Measurements from ENCODE around the gene ZNG1A. TPM values are rescaled to one million over a fixed set of nuclear protein-coding genes. Genes with fewer than 3 reads are reported as not detected.
A peak's percentile ranks its signal among the peaks of the same experiment; 100 is the strongest.
"Not testable (repeated sequence)": the region's sequence is repeated elsewhere in the genome, so short reads cannot be mapped to it uniquely, and the experiment has no call there.

Gene ZNG1A
- total RNA-seq, 4 donors from 2014 or later: 27.4 to 48.7 (median 33.0) TPM

GRCh38 chr9:206481-206880, 27.6 kb upstream of the ZNG1A start:
- WGBS: 46% methylated on average over 1 of the region's 1 CpG
- H3K4me1 ChIP-seq: peaks cover under 1% of the 10 kb centered on the region
- H3K27ac ChIP-seq: no peak overlapping the region
- no peaks in the 10 kb centered on the region for H3K27me3 ChIP-seq
- TF ChIP-seq POLR2AphosphoS5 (IDR thresholded peaks at IDR 0.05) (no peak), POLR2A (IDR thresholded peaks at IDR 0.05) (no peak), EP300 (IDR thresholded peaks at IDR 0.05) (no peak)
- TF ChIP-seq, protein P1, sequence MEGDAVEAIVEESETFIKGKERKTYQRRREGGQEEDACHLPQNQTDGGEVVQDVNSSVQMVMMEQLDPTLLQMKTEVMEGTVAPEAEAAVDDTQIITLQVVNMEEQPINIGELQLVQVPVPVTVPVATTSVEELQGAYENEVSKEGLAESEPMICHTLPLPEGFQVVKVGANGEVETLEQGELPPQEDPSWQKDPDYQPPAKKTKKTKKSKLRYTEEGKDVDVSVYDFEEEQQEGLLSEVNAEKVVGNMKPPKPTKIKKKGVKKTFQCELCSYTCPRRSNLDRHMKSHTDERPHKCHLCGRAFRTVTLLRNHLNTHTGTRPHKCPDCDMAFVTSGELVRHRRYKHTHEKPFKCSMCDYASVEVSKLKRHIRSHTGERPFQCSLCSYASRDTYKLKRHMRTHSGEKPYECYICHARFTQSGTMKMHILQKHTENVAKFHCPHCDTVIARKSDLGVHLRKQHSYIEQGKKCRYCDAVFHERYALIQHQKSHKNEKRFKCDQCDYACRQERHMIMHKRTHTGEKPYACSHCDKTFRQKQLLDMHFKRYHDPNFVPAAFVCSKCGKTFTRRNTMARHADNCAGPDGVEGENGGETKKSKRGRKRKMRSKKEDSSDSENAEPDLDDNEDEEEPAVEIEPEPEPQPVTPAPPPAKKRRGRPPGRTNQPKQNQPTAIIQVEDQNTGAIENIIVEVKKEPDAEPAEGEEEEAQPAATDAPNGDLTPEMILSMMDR (IDR thresholded peaks at IDR 0.05): no peak
- no peaks in the 10 kb centered on the region for H3K36me3 ChIP-seq
- no peaks in the 10 kb centered on the region for H3K9me3 ChIP-seq
- DNase-seq (ENCODE audit: low spot score in 2 of 2): no peak
- H3K4me3 ChIP-seq: no peak overlapping the region

- not testable (repeated sequence) for H3K4me3 ChIP-seq; DNase-seq (ENCODE audit: low spot score in 2 of 2); H3K27ac ChIP-seq; H3K27me3 ChIP-seq; H3K9me3 ChIP-seq; H3K36me3 ChIP-seq; H3K4me1 ChIP-seq
- WGBS: 20% methylated on average over 1 of the region's 1 CpG
These were observed 20.7 kb upstream of the ZNG1A start for GRCh38 chr9:199601-200000.

DNA sequence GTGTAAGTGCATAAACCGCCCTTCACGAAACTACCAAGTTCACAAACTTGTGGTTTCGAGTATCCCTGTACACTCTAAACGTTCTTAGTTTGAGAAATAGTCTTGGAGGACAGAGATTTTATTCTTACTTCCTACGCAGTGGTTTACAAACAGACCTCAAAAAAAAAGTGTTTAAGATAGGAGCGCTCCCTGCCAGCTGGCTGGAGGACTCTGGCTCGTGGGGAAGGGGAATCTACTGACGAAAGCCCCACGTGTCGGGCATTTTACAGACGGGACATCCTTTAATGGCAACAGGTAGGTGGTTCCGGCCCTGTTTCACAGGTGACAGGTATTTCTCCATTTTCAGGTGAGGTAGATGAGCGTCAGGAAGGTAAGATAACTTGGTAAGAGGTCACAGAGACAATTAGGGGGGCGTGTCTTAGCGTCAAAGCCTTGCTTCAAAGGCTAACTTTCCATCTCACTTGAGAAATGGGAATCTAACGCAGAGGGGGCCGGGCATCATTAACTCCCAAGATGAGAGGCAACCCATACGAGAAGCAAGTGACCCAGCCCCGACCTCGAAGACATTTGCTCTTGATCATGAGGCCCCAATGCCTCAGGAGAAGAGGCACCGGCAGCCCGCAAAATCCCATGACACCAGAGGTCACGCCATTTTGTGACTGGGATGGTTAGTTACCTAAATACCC, 573 bp downstream of the ZNG1A start:
- Histone ChIP-seq H3K4me3 (peak overlapping the region; percentile 47), H3K27ac (peak overlapping the region; percentile 51)
- H3K27me3 ChIP-seq; H3K9me3 ChIP-seq; H3K36me3 ChIP-seq; H3K4me1 ChIP-seq; DNase-seq (ENCODE audit: low spot score in 2 of 2): not testable (repeated sequence)
- 9% methylated on average over 9 of the region's 23 CpGs for WGBS

GRCh38 chr9:169757-170156, 9.1 kb downstream of the ZNG1A start:
- H3K36me3 ChIP-seq; H3K4me3 ChIP-seq; DNase-seq (ENCODE audit: low spot score in 2 of 2); H3K27ac ChIP-seq; H3K4me1 ChIP-seq; H3K27me3 ChIP-seq; H3K9me3 ChIP-seq: not testable (repeated sequence)
- WGBS: no CpG with 5 or more reads among the region's 3 CpGs

- WGBS: 50% methylated on average over 1 of the region's 1 CpG
- not testable (repeated sequence) for H3K27ac ChIP-seq; H3K4me1 ChIP-seq; DNase-seq (ENCODE audit: low spot score in 2 of 2); H3K9me3 ChIP-seq; H3K27me3 ChIP-seq; H3K4me3 ChIP-seq; H3K36me3 ChIP-seq
These were observed 19.0 kb downstream of the ZNG1A start for GRCh38 chr9:159871-160270.

- not testable (repeated sequence) for H3K27me3 ChIP-seq; DNase-seq (ENCODE audit: low spot score in 2 of 2); H3K27ac ChIP-seq; H3K9me3 ChIP-seq; H3K4me1 ChIP-seq; H3K4me3 ChIP-seq; H3K36me3 ChIP-seq
These were observed 27.7 kb downstream of the ZNG1A start for GRCh38 chr9:151173-151572.

GRCh38 chr9:139880-140279, 39.0 kb downstream of the ZNG1A start:
- not testable (repeated sequence) for H3K27ac ChIP-seq, H3K27me3 ChIP-seq, H3K4me1 ChIP-seq, H3K36me3 ChIP-seq, H3K9me3 ChIP-seq, H3K4me3 ChIP-seq
- WGBS: 100% methylated on average over 6 of the region's 17 CpGs
- DNase-seq (ENCODE audit: low spot score in 2 of 2): peak in 1 of 2 donors; percentile 57

DNA sequence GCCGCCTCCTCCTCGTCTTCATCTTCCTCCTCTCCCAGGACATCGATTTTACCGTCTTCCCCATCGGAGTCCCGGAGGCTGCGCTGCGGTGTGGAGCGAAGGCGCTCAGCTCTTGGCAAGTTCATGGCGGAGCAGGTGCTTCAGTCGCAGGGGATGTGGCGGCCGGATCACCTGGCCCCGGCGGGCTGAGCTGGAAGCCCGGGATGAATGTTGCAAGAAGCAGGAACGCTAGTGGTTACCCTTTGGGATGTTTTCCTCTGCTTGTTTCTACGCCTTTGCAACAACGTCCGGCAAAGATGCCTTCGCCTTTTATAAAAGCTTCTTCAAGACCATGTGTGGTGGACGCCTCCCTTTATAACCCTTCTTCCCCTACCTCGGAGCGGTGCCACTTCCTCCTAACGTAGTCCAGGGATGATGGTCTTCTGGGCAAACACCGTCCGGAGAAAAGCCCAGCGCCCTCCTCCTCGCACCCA, 60.8 kb downstream of the ZNG1A start, which contains the start of gene FOXD4:
TSS of gene FOXD4 (minus strand) at position 423 of the 473 bp plus-strand sequence. CDS start at position 125, 298 bp downstream.
- not testable (repeated sequence) for H3K36me3 ChIP-seq; H3K4me3 ChIP-seq; DNase-seq (ENCODE audit: low spot score in 2 of 2); H3K27ac ChIP-seq; H3K9me3 ChIP-seq
- Histone ChIP-seq H3K4me1 (peaks cover 29% of the 10 kb centered on the region), H3K27me3 (peaks cover 49% of the 10 kb centered on the region)
- 46% methylated on average over 15 of the region's 30 CpGs for WGBS

DNA sequence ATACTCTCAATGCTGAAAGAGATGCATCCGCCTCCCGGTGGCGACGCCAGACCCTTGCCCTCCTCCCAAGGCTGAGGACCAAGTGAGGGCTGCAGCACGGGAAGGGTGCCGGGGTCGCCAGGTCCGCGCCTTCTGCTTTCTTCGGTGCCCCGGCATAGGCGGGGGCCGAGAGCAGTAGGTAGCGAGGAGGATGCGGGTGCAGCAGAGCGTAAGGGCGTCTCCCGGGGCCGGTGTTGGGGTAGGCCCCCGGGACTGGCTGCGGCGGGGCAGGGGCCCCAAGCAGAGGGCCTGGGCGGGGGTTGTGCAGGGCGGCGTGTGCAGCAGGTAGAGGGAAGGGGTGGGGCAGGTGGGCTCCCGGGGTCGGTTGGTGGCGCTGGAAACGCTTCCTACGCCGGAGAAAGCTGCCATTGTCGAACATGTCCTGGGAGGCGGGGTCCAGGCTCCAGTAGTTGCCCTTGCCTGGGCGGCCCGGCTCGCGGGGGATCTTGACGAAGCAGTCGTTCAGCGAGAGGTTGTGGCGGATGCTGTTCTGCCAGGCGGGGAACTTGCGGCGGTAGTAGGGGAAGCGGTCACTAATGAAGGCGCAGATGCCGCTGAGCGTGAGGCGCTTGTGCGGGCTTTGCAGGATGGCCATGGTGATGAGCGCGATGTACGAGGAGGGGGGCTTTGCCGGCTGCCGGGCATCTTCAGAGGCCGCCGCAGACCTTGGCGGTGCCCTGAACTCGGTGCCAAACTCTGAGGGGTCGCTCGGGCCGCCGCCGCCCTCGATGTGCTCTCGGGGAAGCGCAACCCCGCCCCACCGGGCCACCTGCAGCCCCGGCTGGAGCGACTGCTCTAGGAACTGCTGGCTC, 61.5 kb downstream of the ZNG1A start:
- H3K36me3 ChIP-seq; DNase-seq (ENCODE audit: low spot score in 2 of 2); H3K9me3 ChIP-seq; H3K27ac ChIP-seq; H3K4me3 ChIP-seq: not testable (repeated sequence)
- Histone ChIP-seq H3K4me1 (peaks cover 32% of the 10 kb centered on the region), H3K27me3 (peaks cover 56% of the 10 kb centered on the region)
- WGBS: no CpG with 5 or more reads among the region's 71 CpGs

- H3K4me3 ChIP-seq; H3K27ac ChIP-seq; DNase-seq (ENCODE audit: low spot score in 2 of 2); H3K9me3 ChIP-seq; H3K36me3 ChIP-seq: not testable (repeated sequence)
- WGBS: 28% methylated on average over 19 of the region's 41 CpGs
- H3K4me1 ChIP-seq: peaks cover 32% of the 10 kb centered on the region
- H3K27me3 ChIP-seq: peaks cover 61% of the 10 kb centered on the region
These were observed 62.4 kb downstream of the ZNG1A start for GRCh38 chr9:116239-117077.

DNA sequence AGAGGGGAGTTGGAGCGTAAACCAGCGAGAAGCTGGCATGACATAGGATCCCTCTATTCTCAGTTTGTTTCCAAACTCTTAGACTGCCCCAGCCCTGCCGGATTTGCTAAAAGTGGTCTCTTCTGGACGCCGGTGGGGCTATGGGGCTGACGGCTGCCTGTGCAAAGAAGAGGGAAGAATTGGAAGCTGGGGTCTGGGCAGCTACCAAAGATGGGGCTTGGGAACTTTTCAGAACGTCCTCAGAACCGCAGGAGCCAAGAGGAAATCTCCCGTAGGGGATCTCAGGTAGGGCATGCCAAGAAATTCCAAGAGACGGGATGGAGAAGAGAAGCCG, 63.8 kb downstream of the ZNG1A start:
- not testable (repeated sequence) for H3K36me3 ChIP-seq; DNase-seq (ENCODE audit: low spot score in 2 of 2); H3K27ac ChIP-seq; H3K9me3 ChIP-seq
- H3K4me3 ChIP-seq: peak overlapping the region; percentile 59
- 13% methylated on average over 8 of the region's 11 CpGs for WGBS
- peaks cover 32% of the 10 kb centered on the region for H3K4me1 ChIP-seq
- peaks cover 62% of the 10 kb centered on the region for H3K27me3 ChIP-seq
